ENCODE data around the gene SALL4. TPM values are rescaled to one million over a fixed set of nuclear protein-coding genes. Genes with fewer than 3 reads are reported as not detected.

Gene SALL4
- total and polyA plus RNA-seq, 2 donors: 0.09 to 0.21 TPM

GRCh38 chr20:51807720-51808250, 5.5 kb upstream of the SALL4 start:
- Histone ChIP-seq H3K4me1 (ENCODE audit: control insufficient read depth in 2 of 2, insufficient read depth in 2 of 2, low read length in 2 of 2) (no peaks in the 10 kb centered on the region), H3K4me3 (ENCODE audit: low read length in 2 of 2) (no peak overlapping the region), H3K27ac (ENCODE audit: low read depth in 1 of 2, low read length in 1 of 2) (no peak overlapping the region), H3K9me3 (ENCODE audit: control insufficient read depth in 2 of 2, insufficient read depth in 1 of 2, low read length in 1 of 2) (no peaks in the 10 kb centered on the region), H3K36me3 (ENCODE audit: control insufficient read depth in 2 of 2, insufficient read depth in 2 of 2, low read length in 1 of 2) (no peaks in the 10 kb centered on the region), H3K27me3 (ENCODE audit: control insufficient read depth in 2 of 2, insufficient read depth in 1 of 2, low read length in 1 of 2) (peaks cover 3 to 13% of the 10 kb centered on the region in 2 donors)
- no peak for DNase-seq (ENCODE audit: low read depth in 6 of 9, low spot score in 9 of 9)
- 76% methylated on average over 5 of the region's 5 CpGs for WGBS

- H3K4me3 ChIP-seq (ENCODE audit: low read length in 2 of 2): no peak overlapping the region
- WGBS: 94% methylated on average over 7 of the region's 7 CpGs
- no peaks in the 10 kb centered on the region for H3K4me1 ChIP-seq (ENCODE audit: control insufficient read depth in 2 of 2, insufficient read depth in 2 of 2, low read length in 2 of 2)
- DNase-seq (ENCODE audit: low read depth in 6 of 9, low spot score in 9 of 9): no peak
- H3K36me3 ChIP-seq (ENCODE audit: control insufficient read depth in 2 of 2, insufficient read depth in 2 of 2, low read length in 1 of 2): no peaks in the 10 kb centered on the region
- H3K9me3 ChIP-seq (ENCODE audit: control insufficient read depth in 2 of 2, insufficient read depth in 1 of 2, low read length in 1 of 2): no peaks in the 10 kb centered on the region
- H3K27ac ChIP-seq (ENCODE audit: low read depth in 1 of 2, low read length in 1 of 2): no peak overlapping the region
- H3K27me3 ChIP-seq (ENCODE audit: control insufficient read depth in 2 of 2, insufficient read depth in 1 of 2, low read length in 1 of 2): peaks cover 32 to 43% of the 10 kb centered on the region in 2 donors
These were observed 2.4 kb upstream of the SALL4 start for GRCh38 chr20:51804754-51805153.

- Histone ChIP-seq H3K36me3 (ENCODE audit: control insufficient read depth in 2 of 2, insufficient read depth in 2 of 2, low read length in 1 of 2) (no peaks in the 10 kb centered on the region), H3K27me3 (ENCODE audit: control insufficient read depth in 2 of 2, insufficient read depth in 1 of 2, low read length in 1 of 2) (peaks cover 37 to 54% of the 10 kb centered on the region in 2 donors), H3K4me3 (ENCODE audit: low read length in 2 of 2) (no peak overlapping the region), H3K4me1 (ENCODE audit: control insufficient read depth in 2 of 2, insufficient read depth in 2 of 2, low read length in 2 of 2) (no peaks in the 10 kb centered on the region), H3K9me3 (ENCODE audit: control insufficient read depth in 2 of 2, insufficient read depth in 1 of 2, low read length in 1 of 2) (no peaks in the 10 kb centered on the region), H3K27ac (ENCODE audit: low read depth in 1 of 2, low read length in 1 of 2) (no peak overlapping the region)
- 91% methylated on average over 4 of the region's 4 CpGs for whole genome bisulfite sequencing
- DNase-seq (ENCODE audit: low read depth in 6 of 9, low spot score in 9 of 9): no peak
These were observed 980 bp upstream of the SALL4 start for GRCh38 chr20:51803148-51803854.

DNA sequence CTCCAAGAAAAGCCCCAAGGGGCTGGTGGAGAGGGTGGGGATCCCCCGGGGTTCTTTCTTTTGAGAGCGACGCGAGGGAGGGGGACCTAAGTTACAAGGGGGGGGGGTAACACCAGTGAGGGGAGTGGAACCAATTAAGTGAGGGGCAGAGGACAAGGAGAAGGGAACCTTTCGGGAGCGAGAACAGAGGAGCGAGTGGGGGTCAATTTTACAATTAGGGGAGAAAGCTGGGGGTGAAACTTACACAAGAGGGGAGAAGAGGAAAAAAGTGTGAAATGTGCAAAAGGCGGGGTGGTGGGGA, 548 bp downstream of the SALL4 start:
- H3K27me3 ChIP-seq (ENCODE audit: control insufficient read depth in 2 of 2, insufficient read depth in 1 of 2, low read length in 1 of 2): peaks cover 37 to 58% of the 10 kb centered on the region in 2 donors
- no peaks in the 10 kb centered on the region for H3K4me1 ChIP-seq (ENCODE audit: control insufficient read depth in 2 of 2, insufficient read depth in 2 of 2, low read length in 2 of 2)
- no peaks in the 10 kb centered on the region for H3K9me3 ChIP-seq (ENCODE audit: control insufficient read depth in 2 of 2, insufficient read depth in 1 of 2, low read length in 1 of 2)
- H3K4me3 ChIP-seq (ENCODE audit: low read length in 2 of 2): no peak overlapping the region
- no peak overlapping the region for H3K27ac ChIP-seq (ENCODE audit: low read depth in 1 of 2, low read length in 1 of 2)
- DNase-seq (ENCODE audit: low read depth in 6 of 9, low spot score in 9 of 9): no peak
- WGBS: 27% methylated on average over 8 of the region's 8 CpGs
- H3K36me3 ChIP-seq (ENCODE audit: control insufficient read depth in 2 of 2, insufficient read depth in 2 of 2, low read length in 1 of 2): no peaks in the 10 kb centered on the region

DNA sequence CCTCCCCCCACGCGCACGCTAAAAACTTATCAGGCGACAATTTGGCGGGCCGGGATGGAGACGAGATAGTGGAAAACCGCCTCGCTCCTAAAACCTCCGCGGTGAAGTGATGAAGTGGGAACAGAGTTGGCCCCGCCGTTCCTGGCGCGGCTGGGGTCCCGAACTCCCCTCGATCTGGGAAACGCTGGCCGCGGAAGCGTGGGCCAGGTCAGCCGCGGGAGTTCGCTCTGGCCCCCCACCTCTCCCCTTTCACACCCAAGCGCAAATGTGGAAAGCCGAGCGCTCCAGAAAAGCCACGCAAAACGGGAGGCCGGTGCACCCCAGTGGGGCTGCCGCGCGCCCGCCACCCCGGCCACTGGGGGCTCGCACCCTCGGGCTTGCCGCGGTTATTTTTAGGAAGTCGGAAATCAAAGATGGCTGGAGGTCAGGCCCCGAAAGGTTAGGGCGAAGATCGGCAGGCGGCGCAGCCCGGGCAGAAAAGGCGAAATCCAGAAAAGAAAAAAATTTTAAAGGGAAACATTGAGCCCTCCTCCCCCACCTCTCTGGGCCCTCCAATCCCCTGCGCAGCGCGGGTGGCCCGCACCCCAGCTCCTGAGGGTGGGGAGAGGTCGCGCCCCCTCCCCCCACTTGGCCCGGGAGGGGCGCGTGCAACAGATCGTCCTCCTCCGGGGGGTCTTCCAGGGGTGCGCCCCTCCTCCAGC, 1.0 kb downstream of the SALL4 start:
- no peak for DNase-seq (ENCODE audit: low read depth in 6 of 9, low spot score in 9 of 9)
- H3K27ac ChIP-seq (ENCODE audit: low read depth in 1 of 2, low read length in 1 of 2): no peak overlapping the region
- WGBS: under 1% methylated on average over 59 of the region's 59 CpGs
- peak overlapping the region; percentile 16 to 21 for H3K4me3 ChIP-seq (ENCODE audit: low read length in 2 of 2)
- no peaks in the 10 kb centered on the region for H3K9me3 ChIP-seq (ENCODE audit: control insufficient read depth in 2 of 2, insufficient read depth in 1 of 2, low read length in 1 of 2)
- H3K4me1 ChIP-seq (ENCODE audit: control insufficient read depth in 2 of 2, insufficient read depth in 2 of 2, low read length in 2 of 2): no peaks in the 10 kb centered on the region
- H3K36me3 ChIP-seq (ENCODE audit: control insufficient read depth in 2 of 2, insufficient read depth in 2 of 2, low read length in 1 of 2): no peaks in the 10 kb centered on the region
- H3K27me3 ChIP-seq (ENCODE audit: control insufficient read depth in 2 of 2, insufficient read depth in 1 of 2, low read length in 1 of 2): peaks cover 37 to 58% of the 10 kb centered on the region in 2 donors

- Histone ChIP-seq H3K4me1 (ENCODE audit: control insufficient read depth in 2 of 2, insufficient read depth in 2 of 2, low read length in 2 of 2) (no peaks in the 10 kb centered on the region), H3K36me3 (ENCODE audit: control insufficient read depth in 2 of 2, insufficient read depth in 2 of 2, low read length in 1 of 2) (no peaks in the 10 kb centered on the region), H3K27me3 (ENCODE audit: control insufficient read depth in 2 of 2, insufficient read depth in 1 of 2, low read length in 1 of 2) (peaks cover 37 to 58% of the 10 kb centered on the region in 2 donors), H3K27ac (ENCODE audit: low read depth in 1 of 2, low read length in 1 of 2) (no peak overlapping the region), H3K9me3 (ENCODE audit: control insufficient read depth in 2 of 2, insufficient read depth in 1 of 2, low read length in 1 of 2) (no peaks in the 10 kb centered on the region), H3K4me3 (ENCODE audit: low read length in 2 of 2) (peak overlapping the region; percentile 16 to 21)
- under 1% methylated on average over 18 of the region's 18 CpGs for WGBS
- DNase-seq (ENCODE audit: low read depth in 6 of 9, low spot score in 9 of 9): no peak
These were observed 1.5 kb downstream of the SALL4 start for GRCh38 chr20:51800872-51801121.

DNA sequence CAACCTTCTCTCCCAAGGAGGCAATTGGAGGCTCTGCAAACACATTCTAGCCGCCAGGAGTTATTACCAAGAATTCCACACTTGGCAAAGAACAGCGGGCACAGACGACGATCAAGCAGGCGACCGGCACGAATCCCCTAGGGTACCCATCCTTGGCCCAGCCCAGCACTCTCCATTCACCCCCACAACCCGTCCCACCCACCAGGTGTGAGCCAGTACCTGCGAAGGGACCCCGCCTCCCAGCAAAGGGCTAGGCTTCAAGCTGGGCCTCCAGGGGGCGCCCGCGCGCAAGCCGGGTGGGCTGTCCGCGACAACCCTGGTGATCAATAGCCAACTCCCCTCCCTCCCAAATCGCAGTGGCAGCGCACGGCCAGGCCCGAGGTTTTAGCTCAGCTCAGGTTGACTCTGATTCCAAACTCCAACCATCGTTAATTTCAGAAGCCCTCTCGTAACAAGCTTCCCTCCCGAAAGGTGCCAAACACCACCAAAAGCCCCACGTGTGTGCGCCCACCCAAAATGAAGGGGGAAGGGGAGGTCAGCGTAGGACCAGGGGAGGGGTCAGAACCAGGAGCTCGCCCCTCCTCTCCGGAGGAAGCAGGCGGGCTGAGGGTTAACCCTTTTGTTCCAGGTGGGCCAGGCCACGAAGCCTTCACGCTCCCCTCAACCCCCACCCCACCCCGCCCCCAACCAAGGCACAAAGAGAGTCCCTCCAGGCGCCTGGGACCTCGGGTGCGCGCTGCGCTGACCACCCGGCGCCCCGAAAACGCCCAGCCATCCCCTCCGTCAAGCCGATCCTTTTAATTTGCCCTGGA, 2.1 kb downstream of the SALL4 start:
- Histone ChIP-seq H3K4me3 (ENCODE audit: low read length in 2 of 2) (peak overlapping the region; percentile 16 to 21), H3K4me1 (ENCODE audit: control insufficient read depth in 2 of 2, insufficient read depth in 2 of 2, low read length in 2 of 2) (no peaks in the 10 kb centered on the region), H3K9me3 (ENCODE audit: control insufficient read depth in 2 of 2, insufficient read depth in 1 of 2, low read length in 1 of 2) (no peaks in the 10 kb centered on the region), H3K36me3 (ENCODE audit: control insufficient read depth in 2 of 2, insufficient read depth in 2 of 2, low read length in 1 of 2) (no peaks in the 10 kb centered on the region), H3K27me3 (ENCODE audit: control insufficient read depth in 2 of 2, insufficient read depth in 1 of 2, low read length in 1 of 2) (peaks cover 37 to 58% of the 10 kb centered on the region in 2 donors), H3K27ac (ENCODE audit: low read depth in 1 of 2, low read length in 1 of 2) (no peak overlapping the region)
- WGBS: 1% methylated on average over 44 of the region's 44 CpGs
- peak in 6 of 9 donors; percentile 8 to 46 (median 22) for DNase-seq (ENCODE audit: low read depth in 6 of 9, low spot score in 9 of 9)

DNA sequence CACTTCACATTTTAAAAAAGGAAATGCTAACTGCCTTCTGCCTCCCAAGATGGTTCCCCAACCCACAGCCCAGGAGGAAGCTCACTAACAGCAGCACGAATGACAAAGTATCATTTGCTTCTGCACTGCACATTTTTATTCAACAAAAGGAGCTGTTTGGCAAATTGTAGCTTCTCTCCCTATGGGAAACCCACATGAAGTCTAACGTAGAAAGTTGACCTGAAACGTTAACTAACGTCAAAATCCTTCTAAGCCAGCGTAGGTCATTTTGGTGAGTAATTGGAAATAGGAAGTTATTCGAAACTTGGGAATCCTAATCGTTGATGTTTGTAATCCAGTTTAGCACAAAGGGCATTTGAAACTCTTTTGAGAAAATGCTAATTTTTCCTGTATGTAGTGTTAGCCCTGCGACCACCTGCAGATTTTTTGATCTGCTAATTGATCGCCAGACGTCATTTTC, 2.9 kb downstream of the SALL4 start:
- no peak for DNase-seq (ENCODE audit: low read depth in 6 of 9, low spot score in 9 of 9)
- no peaks in the 10 kb centered on the region for H3K4me1 ChIP-seq (ENCODE audit: control insufficient read depth in 2 of 2, insufficient read depth in 2 of 2, low read length in 2 of 2)
- no peaks in the 10 kb centered on the region for H3K36me3 ChIP-seq (ENCODE audit: control insufficient read depth in 2 of 2, insufficient read depth in 2 of 2, low read length in 1 of 2)
- WGBS: 5% methylated on average over 10 of the region's 10 CpGs
- no peak overlapping the region for H3K27ac ChIP-seq (ENCODE audit: low read depth in 1 of 2, low read length in 1 of 2)
- H3K27me3 ChIP-seq (ENCODE audit: control insufficient read depth in 2 of 2, insufficient read depth in 1 of 2, low read length in 1 of 2): peaks cover 37 to 54% of the 10 kb centered on the region in 2 donors
- no peak overlapping the region for H3K4me3 ChIP-seq (ENCODE audit: low read length in 2 of 2)
- no peaks in the 10 kb centered on the region for H3K9me3 ChIP-seq (ENCODE audit: control insufficient read depth in 2 of 2, insufficient read depth in 1 of 2, low read length in 1 of 2)

Measured in thymus (tissue), 11 donors.